Activated B cell treated with CpG ODN at 0.5 μM for 24 hours (primary cell): Measurements from ENCODE around the gene PTPRT. TPM values are rescaled to one million over a fixed set of nuclear protein-coding genes. Genes with fewer than 3 reads are reported as not detected.

Experiments used
- ATAC-seq: fragments of 200-7000 bp; cut with Tn5 transposase; one replicate; pipeline ENCODE4 v1.10.0; 2021; ENCODE audit warnings: low read depth, mild to moderate bottlenecking, moderate library complexity
- CTCF ChIA-PET: fragments of 350-600 bp; sonication (Branson Sonifier 250); formaldehyde crosslinking; loops from one replicate; lab custom pipeline; 2021; ENCODE audit warnings: antibody characterized with exemption; lab: Charles Lee
- POLR2A ChIA-PET: fragments of 350-600 bp; sonication (Branson Sonifier 250); formaldehyde crosslinking; loops from one replicate; lab custom pipeline; 2021; ENCODE audit warnings: antibody characterized with exemption; lab: Charles Lee
- DNase-seq: peaks from one replicate; pipeline ENCODE4 v3.0.0; 2022
- H3K27ac Mint-ChIP-seq: one replicate; pipeline ENCODE4 v1.8.0; 2020; ENCODE audit warnings: mixed read lengths
- H3K27me3 Mint-ChIP-seq: one replicate; pipeline ENCODE4 v1.8.0; 2021; ENCODE audit warnings: mixed read lengths
- H3K36me3 Mint-ChIP-seq: one replicate; pipeline ENCODE4 v1.8.0; 2021; ENCODE audit warnings: low read depth, mixed read lengths
- H3K4me1 Mint-ChIP-seq: one replicate; pipeline ENCODE4 v1.8.0; 2021; ENCODE audit warnings: mixed read lengths
- H3K4me3 Mint-ChIP-seq: one replicate; pipeline ENCODE4 v1.8.0; 2020; ENCODE audit warnings: mild to moderate bottlenecking, mixed read lengths
- H3K9me3 Mint-ChIP-seq: one replicate; pipeline ENCODE4 v1.8.0; 2020; ENCODE audit warnings: mixed read lengths
- CTCF ChIP-seq: fragments of 200-600 bp; IDR thresholded peaks from one replicate; pipeline ENCODE4 v1.8.0; 2022; ENCODE audit warnings: antibody characterized with exemption, mild to moderate bottlenecking
- intact Hi-C: fragments of 100-400 bp; cut with micrococcal nuclease; formaldehyde crosslinking; loops from one replicate; pipeline ENCODE4 v1.15.1; 2024
- total RNA-seq: library from RNA; stranded (reverse); gene quantifications from 2 replicates; pipeline ENCODE4 v1.2.3, GENCODE V29; 2022

PTPRT gene
- total RNA-seq, 1 donor from 2014 or later: not detected

- no peak for TF ChIP-seq CTCF
- H3K4me1 Mint-ChIP-seq: no peaks in the 10 kb centered on the region
- ChIA-PET CTCF (no interaction called here), POLR2A (no interaction called here)
- intact Hi-C loops: no loop called here
- DNase-seq (no peak), ATAC-seq (no peak)
- no peak overlapping the region for H3K27ac Mint-ChIP-seq
- no peaks in the 10 kb centered on the region for H3K27me3 Mint-ChIP-seq
- H3K9me3 Mint-ChIP-seq: peaks cover 2% of the 10 kb centered on the region
- H3K36me3 Mint-ChIP-seq: no peaks in the 10 kb centered on the region
- no peak overlapping the region for H3K4me3 Mint-ChIP-seq
Observed at GRCh38 chr20:42873259-42873658, 316.4 kb downstream of the PTPRT start.

- intact Hi-C loops: no loop called here
- no peaks in the 10 kb centered on the region for H3K27me3 Mint-ChIP-seq
- H3K9me3 Mint-ChIP-seq: peaks cover 5% of the 10 kb centered on the region
- DNase-seq (no peak), ATAC-seq (no peak)
- no peaks in the 10 kb centered on the region for H3K36me3 Mint-ChIP-seq
- no peak overlapping the region for H3K4me3 Mint-ChIP-seq
- POLR2A ChIA-PET: no interaction called here
- TF ChIP-seq CTCF: no peak
- no peaks in the 10 kb centered on the region for H3K4me1 Mint-ChIP-seq
- H3K27ac Mint-ChIP-seq: no peak overlapping the region
- CTCF ChIA-PET: no interaction called here
Observed at GRCh38 chr20:42864116-42864515, 325.6 kb downstream of the PTPRT start.

- Mint-ChIP-seq H3K36me3 (no peaks in the 10 kb centered on the region), H3K4me3 (no peak overlapping the region), H3K4me1 (no peaks in the 10 kb centered on the region), H3K9me3 (peaks cover 5% of the 10 kb centered on the region), H3K27ac (no peak overlapping the region), H3K27me3 (no peaks in the 10 kb centered on the region)
- ATAC-seq (no peak), DNase-seq (no peak)
- intact Hi-C loops: no loop called here
- TF ChIP-seq CTCF: no peak
- ChIA-PET POLR2A (no interaction called here), CTCF (no interaction called here)
Observed at GRCh38 chr20:42862446-42862845, 327.3 kb downstream of the PTPRT start.

- Mint-ChIP-seq H3K9me3 (peaks cover 5% of the 10 kb centered on the region), H3K4me1 (no peaks in the 10 kb centered on the region), H3K27me3 (no peaks in the 10 kb centered on the region), H3K27ac (no peak overlapping the region), H3K36me3 (no peaks in the 10 kb centered on the region), H3K4me3 (no peak overlapping the region)
- ChIA-PET POLR2A (no interaction called here), CTCF (no interaction called here)
- intact Hi-C loops: no loop called here
- DNase-seq (no peak), ATAC-seq (no peak)
- no peak for TF ChIP-seq CTCF
Observed at GRCh38 chr20:42857446-42857845, 332.3 kb downstream of the PTPRT start.

GRCh38 chr20:42855896-42856295 is 333.8 kb downstream of the PTPRT start:
- Mint-ChIP-seq H3K27me3 (no peaks in the 10 kb centered on the region), H3K9me3 (peaks cover 5% of the 10 kb centered on the region), H3K4me3 (no peak overlapping the region), H3K4me1 (no peaks in the 10 kb centered on the region), H3K27ac (no peak overlapping the region), H3K36me3 (no peaks in the 10 kb centered on the region)
- TF ChIP-seq CTCF: no peak
- ATAC-seq: no peak
- intact Hi-C loops: no loop called here
- no peak for DNase-seq
- ChIA-PET CTCF (no interaction called here), POLR2A (no interaction called here)
